Smooth muscle cell (in vitro differentiated cells): Measurements from ENCODE around the gene EBI3. TPM values are rescaled to one million over a fixed set of nuclear protein-coding genes. Genes with fewer than 3 reads are reported as not detected.
A peak's percentile ranks its signal among the peaks of the same experiment; 100 is the strongest.
"Not testable (repeated sequence)": the region's sequence is repeated elsewhere in the genome, so short reads cannot be mapped to it uniquely, and the experiment has no call there.

Source experiments
- DNase-seq: peaks from one replicate; lab custom pipeline; 2025; ENCODE audit not compliant: unreplicated experiment; lab: John Stamatoyannopoulos, UW
- H2AFZ ChIP-seq: fragments of 200-600 bp; sonication (generic); 2 replicates; pipeline ENCODE4 v1.6.0; 2016; ENCODE audit warnings: antibody characterized with exemption, low read depth, mild to moderate bottlenecking
- H3F3A ChIP-seq: fragments of 200-600 bp; sonication (generic); 2 replicates; pipeline ENCODE4 v1.6.0; 2017; ENCODE audit warnings: antibody characterized with exemption, low read depth
- H3K27ac ChIP-seq: fragments of 200-600 bp; sonication (generic); 2 replicates; pipeline ENCODE4 v1.5.1; 2016; ENCODE audit warnings: low read depth, mild to moderate bottlenecking
- H3K27me3 ChIP-seq: fragments of 200-600 bp; sonication (generic); 2 replicates; pipeline ENCODE4 v1.6.1; 2016; ENCODE audit warnings: low read depth, mild to moderate bottlenecking
- H3K36me3 ChIP-seq: fragments of 200-600 bp; sonication (generic); 2 replicates; pipeline ENCODE4 v1.5.1; 2016; ENCODE audit warnings: low read depth
- H3K4me1 ChIP-seq: fragments of 200-600 bp; sonication (generic); 2 replicates; pipeline ENCODE4 v1.5.1; 2016; ENCODE audit warnings: low read depth
- H3K4me2 ChIP-seq: fragments of 200-600 bp; sonication (generic); 2 replicates; pipeline ENCODE4 v1.6.0; 2016; ENCODE audit warnings: mild to moderate bottlenecking
- H3K4me3 ChIP-seq: fragments of 200-600 bp; sonication (generic); 2 replicates; pipeline ENCODE4 v1.5.1; 2016; ENCODE audit warnings: mild to moderate bottlenecking
- H3K79me2 ChIP-seq: fragments of 200-600 bp; sonication (generic); 2 replicates; pipeline ENCODE4 v1.6.0; 2016; ENCODE audit warnings: low read depth, mild to moderate bottlenecking
- H3K9ac ChIP-seq: fragments of 200-600 bp; sonication (generic); 2 replicates; pipeline ENCODE4 v1.6.0; 2016; ENCODE audit warnings: low read depth
- H3K9me3 ChIP-seq: fragments of 200-600 bp; sonication (generic); replicated peaks from 2 replicates; pipeline ENCODE4 v1.5.1; 2016; ENCODE audit warnings: low read depth
- H4K20me1 ChIP-seq: fragments of 200-600 bp; sonication (generic); 2 replicates; pipeline ENCODE4 v1.6.0; 2016; ENCODE audit warnings: low read depth
- CTCF ChIP-seq: fragments of 200-600 bp; sonication (generic); IDR thresholded peaks from 2 replicates; pipeline ENCODE4 v1.5.1; 2017; ENCODE audit warnings: borderline replicate concordance, mild to moderate bottlenecking, antibody characterized with exemption; ENCODE audit not compliant: insufficient read depth, poor library complexity, severe bottlenecking
- WGBS: methylation state at CpG from one replicate; pipeline ENCODE4 v1.1.7; 2016; ENCODE audit warnings: low lambda C conversion rate; 5-methylcytosine and 5-hydroxymethylcytosine counted together
- polyA plus RNA-seq: library from polyadenylated mRNA; unstranded; fragments of >200 nt; fragmentation: Nextera tagmentation; extraction: Ambion mirVana; gene quantifications from 2 replicates; pipeline ENCODE4 v1.2.1, GENCODE V29; 2016
- total RNA-seq: library from RNA; depleted of rRNA; stranded (reverse); fragments of >200 nt; gene quantifications from 2 replicates; pipeline ENCODE4 v1.2.3, GENCODE V29; 2014

The EBI3 gene
- total and polyA plus RNA-seq, 2 experiments from 2014 or later, result 0.40 to 3.9 TPM

GRCh38 chr19:4232139-4232538 lies 2.8 kb downstream of the EBI3 start:
- not testable (repeated sequence) for DNase-seq, H3K79me2 ChIP-seq, H3K9ac ChIP-seq, H3K9me3 ChIP-seq, H3K4me1 ChIP-seq, H3K4me3 ChIP-seq, H4K20me1 ChIP-seq, H2AFZ ChIP-seq, H3K36me3 ChIP-seq, H3K4me2 ChIP-seq, H3F3A ChIP-seq, H3K27ac ChIP-seq, H3K27me3 ChIP-seq
- WGBS, result 90% methylated on average over 4 of the region's 5 CpGs

DNA sequence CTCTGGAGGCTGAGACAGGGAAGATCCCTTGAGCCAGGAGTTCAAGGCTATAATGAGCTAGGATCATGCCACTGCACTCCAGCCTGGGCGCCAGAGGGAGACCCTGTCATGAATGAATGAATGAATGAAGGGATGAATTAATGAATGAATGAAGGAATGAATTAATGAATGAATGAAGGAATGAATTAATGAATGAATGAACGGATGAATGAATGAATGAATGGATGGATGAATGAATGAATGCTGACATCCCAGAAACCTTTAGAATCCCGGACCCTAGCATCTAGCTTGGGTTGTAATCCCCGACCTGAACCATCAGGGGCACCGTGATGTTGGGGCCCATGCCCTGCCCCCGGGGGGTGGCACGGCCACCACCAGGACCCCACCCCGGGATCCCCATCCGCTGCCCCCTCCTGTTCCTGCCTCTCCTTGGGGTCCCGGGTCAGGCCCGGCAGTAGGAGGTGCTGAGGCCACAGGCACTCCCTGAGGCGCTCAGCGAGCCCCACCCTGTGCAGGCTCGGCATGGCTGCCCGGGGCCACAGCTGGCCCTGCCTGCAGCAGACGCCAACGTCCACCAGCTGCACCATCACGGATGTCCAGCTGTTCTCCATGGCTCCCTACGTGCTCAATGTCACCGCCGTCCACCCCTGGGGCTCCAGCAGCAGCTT lies 3.4 kb downstream of the EBI3 start:
- no peak for DNase-seq
- Histone ChIP-seq H3K36me3 (no peaks in the 10 kb centered on the region), H4K20me1 (no peaks in the 10 kb centered on the region), H3F3A (peaks cover 3% of the 10 kb centered on the region), H3K4me1 (no peaks in the 10 kb centered on the region), H3K9ac (no peak overlapping the region), H3K9me3 (no peaks in the 10 kb centered on the region), H3K4me2 (no peak overlapping the region), H3K27me3 (no peaks in the 10 kb centered on the region), H3K27ac (no peak overlapping the region), H2AFZ (no peak overlapping the region), H3K79me2 (no peaks in the 10 kb centered on the region), H3K4me3 (no peak overlapping the region)
- WGBS, result 79% methylated on average over 14 of the region's 21 CpGs
- TF ChIP-seq CTCF, result no peak

GRCh38 chr19:4233282-4233853 lies 4.0 kb downstream of the EBI3 start:
- H3K9me3 ChIP-seq, result no peaks in the 10 kb centered on the region
- H2AFZ ChIP-seq, result no peak overlapping the region
- WGBS, result 56% methylated on average over 5 of the region's 11 CpGs
- no peak overlapping the region for H3K9ac ChIP-seq
- H3K79me2 ChIP-seq, result no peaks in the 10 kb centered on the region
- no peak overlapping the region for H3K27ac ChIP-seq
- TF ChIP-seq CTCF, result peak; percentile 60
- peak; percentile 4 for DNase-seq
- no peaks in the 10 kb centered on the region for H3K27me3 ChIP-seq
- H3K36me3 ChIP-seq, result no peaks in the 10 kb centered on the region
- H3F3A ChIP-seq, result peaks cover 3% of the 10 kb centered on the region
- H3K4me2 ChIP-seq, result no peak overlapping the region
- H3K4me1 ChIP-seq, result no peaks in the 10 kb centered on the region
- no peaks in the 10 kb centered on the region for H4K20me1 ChIP-seq
- H3K4me3 ChIP-seq, result no peak overlapping the region

DNA sequence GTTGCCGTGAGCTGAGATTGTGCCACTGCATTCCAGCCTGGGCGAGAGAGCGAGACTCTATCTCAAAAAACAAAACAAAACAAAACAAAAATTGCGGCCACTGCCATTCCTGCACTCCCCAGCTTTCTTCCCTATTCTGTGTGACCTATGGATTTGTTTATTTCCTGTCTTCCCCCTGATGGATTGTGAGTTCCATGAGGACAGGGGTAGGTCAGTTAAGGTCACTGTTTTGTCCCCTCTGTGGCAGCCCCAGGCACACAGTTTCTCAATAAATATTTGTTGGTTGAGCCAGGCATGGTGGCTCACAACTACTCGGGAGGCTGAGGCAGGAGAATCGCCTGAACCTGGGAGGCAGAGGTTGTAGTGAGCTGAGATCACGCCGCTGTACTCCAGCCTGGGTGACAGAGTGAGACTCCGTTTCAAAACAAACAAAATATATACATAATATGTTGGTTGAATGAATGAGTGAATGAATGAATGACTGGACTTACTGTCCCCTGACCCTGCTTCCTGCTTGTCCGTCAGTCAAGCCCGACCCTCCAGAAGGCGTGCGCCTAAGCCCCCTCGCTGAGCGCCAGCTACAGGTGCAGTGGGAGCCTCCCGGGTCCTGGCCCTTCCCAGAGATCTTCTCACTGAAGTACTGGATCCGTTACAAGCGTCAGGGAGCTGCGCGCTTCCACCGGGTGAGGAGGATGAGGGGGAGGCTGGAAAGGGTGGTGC lies 5.0 kb downstream of the EBI3 start:
- WGBS, result 80% methylated on average over 21 of the region's 21 CpGs
- no peak overlapping the region for H3K9ac ChIP-seq
- no peak overlapping the region for H3K27ac ChIP-seq
- no peaks in the 10 kb centered on the region for H3K27me3 ChIP-seq
- H3K9me3 ChIP-seq, result no peaks in the 10 kb centered on the region
- no peaks in the 10 kb centered on the region for H3K79me2 ChIP-seq
- no peaks in the 10 kb centered on the region for H3K36me3 ChIP-seq
- TF ChIP-seq CTCF, result no peak
- H3K4me2 ChIP-seq, result no peak overlapping the region
- no peak for DNase-seq
- no peaks in the 10 kb centered on the region for H4K20me1 ChIP-seq
- peaks cover 3% of the 10 kb centered on the region for H3F3A ChIP-seq
- no peak overlapping the region for H3K4me3 ChIP-seq
- no peak overlapping the region for H2AFZ ChIP-seq
- H3K4me1 ChIP-seq, result no peaks in the 10 kb centered on the region
